ENCODE data around the gene CNTN5. TPM values are rescaled to one million over a fixed set of nuclear protein-coding genes. Genes with fewer than 3 reads are reported as not detected.

CNTN5 gene
- total and polyA plus RNA-seq, 7 donors = under 0.01 to 0.46 TPM; not detected in 5

DNA sequence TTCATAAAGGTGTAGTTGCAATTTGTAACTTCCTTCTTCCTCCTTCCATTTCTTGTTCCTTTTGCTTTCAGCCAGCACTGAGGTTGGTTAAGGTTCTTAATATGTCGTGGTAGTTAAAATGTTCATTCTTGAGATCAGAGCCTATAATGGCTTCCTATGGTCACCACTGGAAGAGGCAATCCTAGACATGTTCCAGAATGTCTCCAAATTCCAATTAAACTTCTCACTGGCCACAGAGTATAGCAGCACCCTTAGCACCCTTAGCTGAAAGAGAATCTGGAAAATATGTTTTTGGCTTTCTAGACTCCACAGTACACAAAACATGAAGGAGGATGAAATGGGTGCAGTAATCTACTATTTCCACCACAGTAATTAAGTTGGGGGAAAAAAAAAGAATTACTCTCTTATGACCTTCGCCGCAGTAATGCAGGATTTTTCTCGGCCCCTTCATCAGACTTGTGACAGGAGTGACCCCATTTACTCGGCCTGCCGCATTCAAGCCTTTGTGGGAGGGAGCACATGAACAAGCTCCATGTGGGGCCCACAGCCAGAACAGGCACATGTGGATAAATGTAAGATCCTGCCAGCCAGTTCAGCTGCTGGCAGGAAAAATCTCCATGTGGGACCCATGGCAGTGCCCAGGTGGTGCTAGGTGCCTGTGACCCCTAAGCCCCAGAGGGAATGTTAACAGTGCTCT is 1317.5 kb downstream of the CNTN5 start:
- Histone ChIP-seq H3K4me1 (no peaks in the 10 kb centered on the region), H3K27ac (no peak overlapping the region), H3K27me3 (ENCODE audit: insufficient read depth in 3 of 3, low read length in 2 of 3) (no peaks in the 10 kb centered on the region), H3K36me3 (ENCODE audit: insufficient read depth in 1 of 2, low read depth in 1 of 2) (no peaks in the 10 kb centered on the region), H3K9me3 (no peaks in the 10 kb centered on the region), H3K4me3 (no peak overlapping the region)
- ATAC-seq (no peak), DNase-seq (no peak)
- intact Hi-C loops (cut with DNase I) = no loop called here
- WGBS, 3 donors = 84 to 91% (median 88%) methylated on average over 6 of the region's 6 CpGs
- TF ChIP-seq, protein P1, sequence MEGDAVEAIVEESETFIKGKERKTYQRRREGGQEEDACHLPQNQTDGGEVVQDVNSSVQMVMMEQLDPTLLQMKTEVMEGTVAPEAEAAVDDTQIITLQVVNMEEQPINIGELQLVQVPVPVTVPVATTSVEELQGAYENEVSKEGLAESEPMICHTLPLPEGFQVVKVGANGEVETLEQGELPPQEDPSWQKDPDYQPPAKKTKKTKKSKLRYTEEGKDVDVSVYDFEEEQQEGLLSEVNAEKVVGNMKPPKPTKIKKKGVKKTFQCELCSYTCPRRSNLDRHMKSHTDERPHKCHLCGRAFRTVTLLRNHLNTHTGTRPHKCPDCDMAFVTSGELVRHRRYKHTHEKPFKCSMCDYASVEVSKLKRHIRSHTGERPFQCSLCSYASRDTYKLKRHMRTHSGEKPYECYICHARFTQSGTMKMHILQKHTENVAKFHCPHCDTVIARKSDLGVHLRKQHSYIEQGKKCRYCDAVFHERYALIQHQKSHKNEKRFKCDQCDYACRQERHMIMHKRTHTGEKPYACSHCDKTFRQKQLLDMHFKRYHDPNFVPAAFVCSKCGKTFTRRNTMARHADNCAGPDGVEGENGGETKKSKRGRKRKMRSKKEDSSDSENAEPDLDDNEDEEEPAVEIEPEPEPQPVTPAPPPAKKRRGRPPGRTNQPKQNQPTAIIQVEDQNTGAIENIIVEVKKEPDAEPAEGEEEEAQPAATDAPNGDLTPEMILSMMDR (IDR thresholded peaks at IDR 0.05) = no peak

DNA sequence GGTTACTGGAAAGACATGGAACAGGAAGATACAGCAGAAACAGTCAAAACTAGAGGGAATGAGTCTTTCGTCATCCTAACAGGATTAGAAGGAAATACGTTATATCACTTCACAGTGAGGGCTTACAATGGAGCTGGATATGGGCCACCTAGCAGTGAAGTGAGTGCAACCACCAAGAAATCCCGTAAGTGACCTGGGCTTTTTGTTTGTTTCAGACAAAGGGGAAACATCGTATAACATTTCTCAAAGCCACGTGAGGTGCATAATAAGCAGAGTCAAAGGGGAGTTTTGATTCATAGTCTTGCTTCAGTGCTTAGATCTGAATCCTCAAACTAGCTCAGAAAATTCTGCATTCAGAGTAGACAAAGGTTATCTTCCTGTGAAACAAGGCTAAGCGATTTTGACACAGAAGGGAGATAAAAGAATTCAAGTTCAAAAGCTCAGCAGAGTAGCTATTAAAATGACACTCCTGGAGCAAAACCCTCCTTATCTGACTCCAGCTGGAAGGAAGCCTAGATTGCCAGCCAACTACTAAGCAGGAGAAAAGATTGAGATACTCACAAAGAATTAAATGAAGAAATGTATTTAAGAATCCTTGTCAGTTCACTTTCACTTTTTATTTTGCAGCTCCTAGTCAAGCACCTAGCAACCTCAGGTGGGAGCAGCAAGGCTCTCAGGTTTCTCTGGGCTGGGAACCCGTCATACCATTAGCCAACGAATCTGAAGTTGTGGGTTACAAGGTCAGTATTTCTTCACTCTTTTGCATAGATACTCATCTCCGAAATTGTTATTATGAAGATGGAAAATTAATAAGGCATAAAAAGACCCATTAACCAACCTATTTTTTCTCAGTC is 1319.9 kb downstream of the CNTN5 start:
- Histone ChIP-seq H3K4me3 (no peak overlapping the region), H3K27me3 (ENCODE audit: insufficient read depth in 3 of 3, low read length in 2 of 3) (no peaks in the 10 kb centered on the region), H3K4me1 (no peaks in the 10 kb centered on the region), H3K27ac (no peak overlapping the region), H3K36me3 (ENCODE audit: insufficient read depth in 1 of 2, low read depth in 1 of 2) (no peaks in the 10 kb centered on the region), H3K9me3 (no peaks in the 10 kb centered on the region)
- intact Hi-C loops (cut with DNase I) = no loop called here
- WGBS, 3 donors = 52 to 65% (median 56%) methylated on average over 9 of the region's 9 CpGs
- TF ChIP-seq, protein P1 (IDR thresholded peaks at IDR 0.05) = no peak
- DNase-seq = no peak
- ATAC-seq = no peak

DNA sequence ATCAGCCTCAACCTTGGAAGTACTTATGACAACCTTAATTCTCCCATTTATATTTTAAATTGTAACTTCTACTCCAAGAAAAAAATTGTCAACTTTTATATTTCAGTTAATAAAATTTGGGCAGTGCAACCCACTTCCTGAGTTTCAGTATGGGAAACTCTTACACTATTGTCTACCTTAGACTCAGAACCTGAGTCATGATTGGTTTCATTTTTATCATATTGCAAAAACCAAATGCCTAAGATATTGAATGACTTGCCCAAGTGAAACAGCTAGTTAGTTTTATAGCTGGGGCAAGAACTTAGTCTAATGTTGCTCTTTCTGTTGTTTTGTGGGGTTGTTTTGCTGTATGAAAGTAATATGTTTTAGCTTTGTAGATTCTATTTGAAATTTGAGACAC is 1332.3 kb downstream of the CNTN5 start:
- intact Hi-C loops (cut with DNase I) = no loop called here
- Histone ChIP-seq H3K4me1 (no peaks in the 10 kb centered on the region), H3K36me3 (ENCODE audit: insufficient read depth in 1 of 2, low read depth in 1 of 2) (no peaks in the 10 kb centered on the region), H3K27ac (no peak overlapping the region), H3K27me3 (ENCODE audit: insufficient read depth in 3 of 3, low read length in 2 of 3) (no peaks in the 10 kb centered on the region), H3K9me3 (no peaks in the 10 kb centered on the region), H3K4me3 (no peak overlapping the region)
- no peak for DNase-seq
- ATAC-seq = no peak
- TF ChIP-seq, protein P1 (IDR thresholded peaks at IDR 0.05) = no peak

DNA sequence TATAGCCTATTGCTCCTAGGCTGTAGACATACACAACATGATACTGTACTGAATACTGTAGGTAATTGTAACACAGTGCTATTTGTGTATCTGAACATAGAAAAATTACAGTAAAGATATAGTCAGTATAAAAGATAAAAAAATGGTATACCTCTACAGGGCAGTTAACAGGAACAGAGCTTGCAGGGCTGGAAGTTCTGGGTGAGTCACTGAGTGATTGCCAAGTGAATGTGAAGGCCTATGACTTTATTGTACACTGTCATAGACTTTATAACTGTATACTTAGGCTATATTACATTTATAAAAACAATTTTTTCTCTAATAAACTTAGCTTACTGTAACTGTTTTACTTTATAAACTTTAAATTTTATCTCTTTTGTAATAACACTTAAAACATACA is 1334.0 kb downstream of the CNTN5 start:
- Histone ChIP-seq H3K27me3 (ENCODE audit: insufficient read depth in 3 of 3, low read length in 2 of 3) (no peaks in the 10 kb centered on the region), H3K4me1 (no peaks in the 10 kb centered on the region), H3K4me3 (no peak overlapping the region), H3K27ac (no peak overlapping the region), H3K9me3 (no peaks in the 10 kb centered on the region), H3K36me3 (ENCODE audit: insufficient read depth in 1 of 2, low read depth in 1 of 2) (no peaks in the 10 kb centered on the region)
- TF ChIP-seq, protein P1 (IDR thresholded peaks at IDR 0.05) = no peak
- DNase-seq (no peak), ATAC-seq (no peak)
- intact Hi-C loops (cut with DNase I) = no loop called here

Measured in psoas muscle (tissue), 8 donors.